Trophoblast cell (in vitro differentiated cells and primary cell): Measurements from ENCODE around the gene PPARD.

Source experiments
- DNase-seq, 2 donors: peaks; one replicate each; pipeline ENCODE4 v3.0.0-alpha.2; 2016
- H2AFZ ChIP-seq: 2 replicates; pipeline ENCODE4 v1.6.1; 2013; ENCODE audit warnings: low read length, moderate library complexity, mild to moderate bottlenecking; ENCODE audit not compliant: insufficient read depth, poor library complexity
- H2AK5ac ChIP-seq: 2 replicates; pipeline ENCODE4 v1.6.1; 2013; ENCODE audit warnings: mild to moderate bottlenecking, low read length
- H2BK120ac ChIP-seq: 2 replicates; pipeline ENCODE4 v1.6.1; 2013; ENCODE audit warnings: low read length, mild to moderate bottlenecking, moderate library complexity; ENCODE audit not compliant: insufficient read depth, poor library complexity
- H2BK12ac ChIP-seq: 2 replicates; pipeline ENCODE4 v1.6.1; 2013; ENCODE audit warnings: mild to moderate bottlenecking, low read length, moderate library complexity
- H2BK5ac ChIP-seq: 2 replicates; pipeline ENCODE4 v1.6.1; 2013; ENCODE audit warnings: low read length, low read depth, moderate library complexity, mild to moderate bottlenecking; ENCODE audit not compliant: poor library complexity
- H3K14ac ChIP-seq: 2 replicates; pipeline ENCODE4 v1.6.1; 2013; ENCODE audit warnings: mild to moderate bottlenecking, low read length
- H3K18ac ChIP-seq: 2 replicates; pipeline ENCODE4 v1.6.1; 2013; ENCODE audit warnings: mild to moderate bottlenecking, low read length
- H3K23ac ChIP-seq: 2 replicates; pipeline ENCODE4 v1.6.1; 2013; ENCODE audit warnings: low read length
- H3K27ac ChIP-seq: 2 replicates; pipeline ENCODE4 v1.5.1; 2013; ENCODE audit warnings: low read depth, mild to moderate bottlenecking, inconsistent platforms, low read length, moderate library complexity
- H3K27me3 ChIP-seq: 2 replicates; pipeline ENCODE4 v1.6.1; 2013; ENCODE audit warnings: inconsistent platforms, mild to moderate bottlenecking, low read length, moderate library complexity; ENCODE audit not compliant: insufficient read depth
- H3K36me3 ChIP-seq, 2 experiments: 1 replicate in 1 of 2; 2 replicates in 1 of 2; pipeline ENCODE4 v1.6.1; 2013; ENCODE audit warnings: low read length in 2 of 2, mild to moderate bottlenecking in 2 of 2, moderate library complexity in 1 of 2; ENCODE audit not compliant: insufficient read depth in 2 of 2, control insufficient read depth in 1 of 2
- H3K4ac ChIP-seq: 2 replicates; pipeline ENCODE4 v1.6.1; 2013; ENCODE audit warnings: low read depth, mild to moderate bottlenecking, low read length, moderate library complexity
- H3K4me1 ChIP-seq, 2 experiments: 1 replicate in 1 of 2; 2 replicates in 1 of 2; pipeline ENCODE4 v1.6.1; 2013; ENCODE audit warnings: low read length in 2 of 2, mild to moderate bottlenecking in 2 of 2, moderate library complexity in 1 of 2; ENCODE audit not compliant: insufficient read depth in 2 of 2, control insufficient read depth in 1 of 2
- H3K4me2 ChIP-seq: 2 replicates; pipeline ENCODE4 v1.6.1; 2013; ENCODE audit warnings: inconsistent platforms, mild to moderate bottlenecking, low read length, moderate library complexity
- H3K4me3 ChIP-seq: 2 replicates; pipeline ENCODE4 v1.5.1; 2013; ENCODE audit warnings: mild to moderate bottlenecking, low read depth, low read length, inconsistent platforms
- H3K79me1 ChIP-seq: one replicate; pipeline ENCODE4 v1.6.1; 2013; ENCODE audit warnings: low read length
- H3K79me2 ChIP-seq: 2 replicates; pipeline ENCODE4 v1.6.1; 2013; ENCODE audit warnings: low read length, mild to moderate bottlenecking; ENCODE audit not compliant: control insufficient read depth, insufficient read depth, poor library complexity
- H3K9ac ChIP-seq: 2 replicates; pipeline ENCODE4 v1.6.1; 2013; ENCODE audit warnings: mild to moderate bottlenecking, low read length
- H3K9me3 ChIP-seq: 2 replicates; pipeline ENCODE4 v1.6.1; 2013; ENCODE audit warnings: low read depth, mild to moderate bottlenecking, control low read depth, inconsistent platforms, low read length; ENCODE audit not compliant: insufficient read depth
- H4K12ac ChIP-seq: 2 replicates; pipeline ENCODE4 v1.6.1; 2013; ENCODE audit warnings: low read depth, mild to moderate bottlenecking, low read length, moderate library complexity
- H4K8ac ChIP-seq: 2 replicates; pipeline ENCODE4 v1.6.1; 2013; ENCODE audit warnings: low read depth, mild to moderate bottlenecking, low read length, moderate library complexity
- H4K91ac ChIP-seq: one replicate; pipeline ENCODE4 v1.6.1; 2013; ENCODE audit warnings: low read depth, mild to moderate bottlenecking, low read length, moderate library complexity
- WGBS: extraction: QIAGEN DNeasy Blood & Tissue Kit; methylation state at CpG from one replicate; pipeline ENCODE4 v1.1.7; 2013; ENCODE audit warnings: missing lambda C conversion rate; ENCODE audit not compliant: insufficient read length, insufficient coverage; ENCODE audit errors: extremely low coverage; 5-methylcytosine and 5-hydroxymethylcytosine counted together

PPARD gene

GRCh38 chr6:35295521-35296315 is 46.6 kb upstream of the PPARD start:
- peaks cover 22 to 31% of the 10 kb centered on the region in 2 experiments for H3K36me3 ChIP-seq
- H3K4me1 ChIP-seq = peaks cover 7 to 8% of the 10 kb centered on the region in 2 experiments
- H3K79me2 ChIP-seq = peaks cover 3% of the 10 kb centered on the region
- H3K4me2 ChIP-seq = no peak overlapping the region
- H3K4ac ChIP-seq = no peak overlapping the region
- no peak overlapping the region for H2AK5ac ChIP-seq
- no peak overlapping the region for H4K8ac ChIP-seq
- no peak overlapping the region for H2AFZ ChIP-seq
- H3K79me1 ChIP-seq = peaks cover 4% of the 10 kb centered on the region
- H3K9me3 ChIP-seq = peaks cover 2% of the 10 kb centered on the region
- no peak overlapping the region for H2BK120ac ChIP-seq
- H3K18ac ChIP-seq = no peak overlapping the region
- no peaks in the 10 kb centered on the region for H3K27me3 ChIP-seq
- no peak overlapping the region for H3K23ac ChIP-seq
- H3K14ac ChIP-seq = no peak overlapping the region
- H2BK12ac ChIP-seq = no peak overlapping the region
- H3K4me3 ChIP-seq = no peak overlapping the region
- H4K91ac ChIP-seq = no peak overlapping the region
- H4K12ac ChIP-seq = no peak overlapping the region
- no CpG with 5 or more reads among the region's 3 CpGs for WGBS
- no peak overlapping the region for H2BK5ac ChIP-seq
- no peak overlapping the region for H3K27ac ChIP-seq
- no peak overlapping the region for H3K9ac ChIP-seq
- DNase-seq = no peak

DNA sequence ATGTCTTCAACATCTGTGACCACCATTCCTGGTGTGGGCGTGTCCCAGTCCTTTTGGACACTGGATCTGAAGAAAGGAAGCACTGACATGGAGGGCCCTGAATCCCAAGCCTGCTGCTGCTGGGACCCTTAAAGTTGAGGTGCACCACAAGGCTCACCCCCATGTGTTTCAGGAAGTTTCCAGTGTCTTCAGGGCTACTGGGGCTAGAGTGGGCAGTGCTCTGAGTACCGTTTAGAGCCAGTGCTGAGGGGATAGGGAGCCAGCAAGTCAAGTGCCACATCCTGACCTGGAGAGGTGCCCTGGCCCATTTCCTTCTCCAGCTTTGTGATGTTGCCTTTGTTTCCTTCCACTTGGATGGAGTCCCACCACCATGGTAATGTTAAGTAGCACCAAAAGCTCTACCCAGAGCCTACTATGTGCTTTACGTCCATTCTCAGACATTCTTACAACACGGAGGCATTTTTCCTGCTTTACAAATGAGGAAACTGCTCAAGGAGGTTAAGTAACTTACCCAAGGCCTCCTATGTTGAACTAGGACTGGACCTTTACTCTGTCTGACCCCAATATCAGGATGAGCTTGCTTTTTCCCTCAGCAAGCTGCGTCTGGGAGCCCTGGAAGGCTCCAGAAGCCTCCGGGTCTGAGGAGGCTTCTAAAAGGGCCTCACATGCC is 45.3 kb upstream of the PPARD start:
- no peak overlapping the region for H3K23ac ChIP-seq
- H4K91ac ChIP-seq = no peak overlapping the region
- DNase-seq = no peak

DNA sequence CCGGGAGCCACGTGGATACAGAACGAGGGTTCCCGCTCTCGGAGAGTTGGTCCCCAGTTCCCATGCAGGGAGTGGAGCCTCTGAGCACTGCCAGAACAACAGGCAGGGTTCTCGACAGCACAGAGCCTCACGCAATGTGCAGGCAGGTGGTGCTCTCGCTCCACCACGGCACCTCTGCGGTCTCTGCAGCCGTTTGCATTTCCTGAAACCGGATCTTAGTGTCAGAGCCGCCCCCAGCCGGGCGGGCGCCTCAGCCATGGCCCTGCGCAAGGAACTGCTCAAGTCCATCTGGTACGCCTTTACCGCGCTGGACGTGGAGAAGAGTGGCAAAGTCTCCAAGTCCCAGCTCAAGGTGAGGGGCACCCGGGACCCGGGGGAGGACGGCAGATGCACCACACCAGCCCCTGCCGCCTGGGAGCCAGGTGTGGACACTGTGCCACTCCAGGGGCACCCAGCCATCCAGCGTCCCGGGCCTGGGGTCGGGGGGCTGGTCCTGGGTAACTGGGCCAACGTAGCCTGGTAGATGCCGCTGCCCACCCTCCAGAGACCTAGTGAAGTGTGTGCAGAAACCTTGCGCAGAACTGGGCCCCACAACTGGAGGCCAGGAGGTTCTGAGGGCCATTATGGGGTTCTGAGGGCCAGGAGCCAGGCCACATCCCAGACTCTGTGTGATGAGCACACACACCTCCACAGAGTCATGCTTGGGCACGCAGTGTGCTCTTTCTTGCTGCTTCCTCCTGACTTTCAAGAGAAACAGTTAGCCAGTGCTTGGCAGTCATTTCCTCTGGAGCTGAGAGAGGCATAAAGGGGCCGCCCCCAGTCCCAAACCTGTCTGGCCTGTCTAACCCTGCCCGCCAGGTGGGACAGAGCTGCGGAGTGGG is 44.5 kb upstream of the PPARD start, which contains the start of gene DEF6:
Gene DEF6, plus strand, starts transcription at position 218 of the 881 bp plus-strand sequence. Its CDS starts 39 bp downstream, at position 257.
- H3K27ac ChIP-seq = no peak within 1 kb of the TSS
- peak within 1 kb of the TSS; percentile 65 for H3K14ac ChIP-seq
- peak within 1 kb of the TSS; percentile 38 for H2BK12ac ChIP-seq
- H2AFZ ChIP-seq = peak within 1 kb of the TSS; percentile 38
- H4K12ac ChIP-seq = peak within 1 kb of the TSS; percentile 58
- peak within 1 kb of the TSS; percentile 75 for H4K91ac ChIP-seq
- H3K4me2 ChIP-seq = peak within 1 kb of the TSS; percentile 57
- H3K27me3 ChIP-seq = no peaks in the 10 kb centered on the region
- no CpG with 5 or more reads among the region's 35 CpGs for WGBS
- peak within 1 kb of the TSS; percentile 45 for H3K4me3 ChIP-seq
- H2AK5ac ChIP-seq = peak within 1 kb of the TSS; percentile 19
- H3K79me2 ChIP-seq = peaks cover 3% of the 10 kb centered on the region
- peak within 1 kb of the TSS; percentile 30 for H2BK120ac ChIP-seq
- H3K23ac ChIP-seq = no peak within 1 kb of the TSS
- H2BK5ac ChIP-seq = peak within 1 kb of the TSS; percentile 19
- peaks cover 11% of the 10 kb centered on the region in 2 experiments for H3K4me1 ChIP-seq
- no peaks in the 10 kb centered on the region for H3K9me3 ChIP-seq
- H3K9ac ChIP-seq = peak within 1 kb of the TSS; percentile 2
- H3K4ac ChIP-seq = peak within 1 kb of the TSS; percentile 21
- peak within 1 kb of the TSS; percentile 69 for H3K18ac ChIP-seq
- peaks cover 4% of the 10 kb centered on the region for H3K79me1 ChIP-seq
- H4K8ac ChIP-seq = peak within 1 kb of the TSS; percentile 84
- peaks cover 8 to 14% of the 10 kb centered on the region in 2 experiments for H3K36me3 ChIP-seq
- peak; percentile 92 to 94 for DNase-seq

More for the DNA sequence above, 45.3 kb upstream of the PPARD start:
- no peak overlapping the region for H2BK120ac ChIP-seq
- H2AK5ac ChIP-seq = peak overlapping the region; percentile 19
- H2AFZ ChIP-seq = no peak overlapping the region
- H3K27ac ChIP-seq = no peak overlapping the region
- H4K8ac ChIP-seq = peak overlapping the region; percentile 28
- no peak overlapping the region for H3K4me2 ChIP-seq
- H3K18ac ChIP-seq = no peak overlapping the region
- H3K79me1 ChIP-seq = peaks cover 4% of the 10 kb centered on the region
- no peaks in the 10 kb centered on the region for H3K9me3 ChIP-seq
- no peak overlapping the region for H2BK5ac ChIP-seq
- H3K27me3 ChIP-seq = no peaks in the 10 kb centered on the region
- H3K4me3 ChIP-seq = no peak overlapping the region
- H3K79me2 ChIP-seq = peaks cover 3% of the 10 kb centered on the region
- no CpG with 5 or more reads among the region's 6 CpGs for WGBS
- H3K36me3 ChIP-seq = peaks cover 10 to 18% of the 10 kb centered on the region in 2 experiments
- H3K9ac ChIP-seq = no peak overlapping the region
- H2BK12ac ChIP-seq = no peak overlapping the region
- no peak overlapping the region for H4K12ac ChIP-seq
- H3K14ac ChIP-seq = no peak overlapping the region
- no peak overlapping the region for H3K4ac ChIP-seq
- H3K4me1 ChIP-seq = peaks cover 7 to 8% of the 10 kb centered on the region in 2 experiments

DNA sequence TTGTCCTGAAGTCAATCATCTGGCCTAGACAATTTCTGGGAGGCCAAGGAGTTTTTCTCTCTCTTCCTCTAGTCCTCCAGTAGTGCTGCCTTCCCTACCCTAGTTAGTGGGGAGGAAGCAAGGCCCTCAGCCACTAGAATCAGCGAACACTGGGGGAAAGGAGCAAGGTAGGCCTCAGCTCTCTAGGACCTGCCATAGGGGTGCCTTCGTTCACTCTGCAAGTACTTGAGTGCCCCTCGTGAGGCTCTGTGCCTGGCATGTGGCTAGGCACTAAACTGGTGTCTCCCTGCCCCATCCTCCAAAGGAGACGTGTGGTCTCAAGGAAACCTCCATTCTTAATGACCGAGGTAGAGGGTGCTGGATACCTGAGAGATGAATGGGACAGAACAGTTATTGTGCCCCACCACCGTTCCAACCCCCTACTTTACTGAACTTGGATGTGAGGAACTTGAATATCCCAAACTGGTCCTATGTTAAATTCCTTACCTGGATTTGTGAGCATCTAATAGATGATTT is 43.7 kb upstream of the PPARD start:
- no peak overlapping the region for H3K4me3 ChIP-seq
- H2AFZ ChIP-seq = no peak overlapping the region
- H3K9ac ChIP-seq = no peak overlapping the region
- H4K91ac ChIP-seq = no peak overlapping the region
- no peak overlapping the region for H2BK120ac ChIP-seq
- H3K4ac ChIP-seq = no peak overlapping the region
- H2AK5ac ChIP-seq = no peak overlapping the region
- no peak overlapping the region for H3K27ac ChIP-seq
- no peak overlapping the region for H3K18ac ChIP-seq
- no peaks in the 10 kb centered on the region for H3K9me3 ChIP-seq
- peaks cover 8 to 12% of the 10 kb centered on the region in 2 experiments for H3K36me3 ChIP-seq
- DNase-seq = no peak
- H3K79me2 ChIP-seq = peaks cover 3% of the 10 kb centered on the region
- H3K23ac ChIP-seq = no peak overlapping the region
- H3K4me2 ChIP-seq = no peak overlapping the region
- H4K8ac ChIP-seq = no peak overlapping the region
- H3K79me1 ChIP-seq = peaks cover 6% of the 10 kb centered on the region
- no peak overlapping the region for H2BK5ac ChIP-seq
- peaks cover 13 to 14% of the 10 kb centered on the region in 2 experiments for H3K4me1 ChIP-seq
- no peak overlapping the region for H3K14ac ChIP-seq
- no peak overlapping the region for H2BK12ac ChIP-seq
- WGBS = no CpG with 5 or more reads among the region's 6 CpGs
- H3K27me3 ChIP-seq = no peaks in the 10 kb centered on the region
- H4K12ac ChIP-seq = no peak overlapping the region
